Spleen (tissue), 11 donors: Measurements from ENCODE around the gene RAB12. TPM values are rescaled to one million over a fixed set of nuclear protein-coding genes. Genes with fewer than 3 reads are reported as not detected.
"Not testable (repeated sequence)": the region's sequence is repeated elsewhere in the genome, so short reads cannot be mapped to it uniquely, and the experiment has no call there.

Experiments used
- DNase-seq: peaks from one replicate; pipeline ENCODE4 v3.0.0-alpha.2; 2020
- H3K27ac ChIP-seq, 8 donors: fragments of 200-600 bp; sonication (generic) in 7 of 8; 1 replicate in 4 of 8; 2 replicates in 4 of 8; pipeline versions ENCODE4 v1.5.0 to v1.8.0; 2016 to 2021; ENCODE audit warnings: inconsistent platforms in 4 of 8, mild to moderate bottlenecking in 4 of 8, moderate library complexity in 1 of 8
- H3K27me3 ChIP-seq, 7 donors: fragments of 200-600 bp; sonication (generic) in 6 of 7; replicated peaks in 1 of 7; 1 replicate in 4 of 7; 2 replicates in 3 of 7; pipeline versions ENCODE4 v1.5.0 to v1.8.0; 2016 to 2021; ENCODE audit warnings: inconsistent platforms in 3 of 7, mild to moderate bottlenecking in 1 of 7
- H3K36me3 ChIP-seq, 6 donors: fragments of 200-600 bp; sonication (generic) in 5 of 6; 1 replicate in 4 of 6; 2 replicates in 2 of 6; pipeline versions ENCODE4 v1.5.0 to v1.8.0; 2016 to 2021; ENCODE audit warnings: inconsistent platforms in 2 of 6
- H3K4me1 ChIP-seq, 6 donors: fragments of 200-600 bp; sonication (generic) in 5 of 6; 1 replicate in 3 of 6; 2 replicates in 3 of 6; pipeline versions ENCODE4 v1.5.0 to v1.8.0; 2016 to 2021; ENCODE audit warnings: inconsistent platforms in 3 of 6
- H3K4me3 ChIP-seq, 8 donors: fragments of 200-600 bp; sonication (generic) in 7 of 8; 1 replicate in 4 of 8; 2 replicates in 4 of 8; pipeline versions ENCODE4 v1.5.0 to v1.8.0; 2016 to 2021; ENCODE audit warnings: inconsistent platforms in 4 of 8, mild to moderate bottlenecking in 4 of 8, moderate library complexity in 2 of 8
- H3K9me3 ChIP-seq, 8 donors: fragments of 200-600 bp; sonication (generic) in 7 of 8; 1 replicate in 4 of 8; 2 replicates in 4 of 8; pipeline versions ENCODE4 v1.5.0 to v1.8.0; 2016 to 2021; ENCODE audit warnings: inconsistent platforms in 4 of 8
- POLR2A ChIP-seq, 3 donors: fragments of 450-650 bp; IDR thresholded peaks; one replicate each; pipeline ENCODE4 v1.5.1; 2017; ENCODE audit warnings: antibody characterized with exemption in 3 of 3, mild to moderate bottlenecking in 1 of 3
- POLR2AphosphoS5 ChIP-seq, 3 donors: sonication (generic); formaldehyde crosslinking; IDR thresholded peaks; one replicate each; pipeline ENCODE4 v1.5.1; 2017; ENCODE audit warnings: antibody characterized with exemption in 3 of 3
- WGBS, 5 donors: extraction: QIAGEN DNeasy Blood & Tissue Kit in 3 of 5; methylation state at CpG; one replicate each; pipeline versions ENCODE4 v1.1.5 to v1.1.7; 2013 to 2018; 5-methylcytosine and 5-hydroxymethylcytosine counted together
- intact Hi-C: fragments of 100-400 bp; cut with DNase I; formaldehyde crosslinking; loops from one replicate; pipeline ENCODE4 v1.15.0; 2023; ENCODE audit warnings: low total_unique reads
- polyA plus RNA-seq, 3 donors: library from polyadenylated mRNA; stranded (reverse); fragments of 200-250 nt; gene quantifications; one replicate each; pipeline ENCODE4 v1.2.1, GENCODE V29; 2013
- total RNA-seq, 7 donors: library from RNA; depleted of rRNA in 3 of 7; stranded (reverse); fragments of >200 nt in 3 of 7; fragmentation: NEBNext Ultra II Directional in 4 of 7; extraction: Animal tissue kit (Norgen Biotek cat#: 25700) in 4 of 7; gene quantifications; one replicate each; pipeline versions ENCODE4 v1.1.0 to v1.2.1, GENCODE V29; 2016 to 2021
- TF ChIP-seq, protein P1 (sequence below), 11 experiments: fragments of 200-600 bp in 7 of 11; fragments of 450-650 bp in 4 of 11; sonication (generic) in 4 of 11; IDR thresholded peaks in 8 of 11; conservative IDR thresholded peaks in 3 of 11; 1 replicate in 7 of 11; 2 replicates in 4 of 11; pipeline versions ENCODE4 v1.4.0 to v1.8.0; 2016 to 2021; ENCODE audit warnings: antibody characterized with exemption in 11 of 11, inconsistent platforms in 4 of 11, mild to moderate bottlenecking in 1 of 11
- donor health status: healthy with polysubstance abuse.
- donor health status: DM: no; HTN: no; CAD: no; lungs with moderate emphysema.
- donor health status: DM: no; HTN: no; CAD: no.
- donor health status: Bipolar disorder and iron deficiency.
- donor health status: healthy.
- donor health status: DM: no; HTN: no; CAD: no.
- donor health status: DM: yes; HTN: yes; CAD: no.

RAB12 gene
- total and polyA plus RNA-seq, 10 donors = 26.0 to 56.5 (median 41.3) TPM

DNA sequence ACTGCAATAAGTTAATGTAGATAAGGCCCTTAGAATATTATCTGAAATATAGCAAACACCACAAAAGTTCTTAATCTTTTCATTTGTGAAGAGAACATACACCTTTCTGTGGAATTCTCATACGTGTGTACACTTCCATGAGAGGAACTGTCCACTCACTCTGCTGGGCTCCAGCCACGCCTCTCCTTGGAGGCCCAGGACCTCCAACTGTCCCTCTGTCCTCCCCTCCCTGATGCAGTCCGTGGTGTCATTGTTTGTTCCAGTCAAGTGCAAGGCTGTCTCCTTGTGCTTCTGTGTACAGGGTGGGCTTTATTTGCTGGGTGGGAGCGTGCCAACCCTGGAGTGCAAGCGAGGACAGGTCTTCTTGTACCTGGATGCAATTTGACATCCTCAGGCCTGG lies 8.7 kb downstream of the RAB12 start:
- TF ChIP-seq POLR2AphosphoS5 (IDR thresholded peaks at IDR 0.05) (no peak), POLR2A (IDR thresholded peaks at IDR 0.05) (no peak)
- TF ChIP-seq, protein P1, sequence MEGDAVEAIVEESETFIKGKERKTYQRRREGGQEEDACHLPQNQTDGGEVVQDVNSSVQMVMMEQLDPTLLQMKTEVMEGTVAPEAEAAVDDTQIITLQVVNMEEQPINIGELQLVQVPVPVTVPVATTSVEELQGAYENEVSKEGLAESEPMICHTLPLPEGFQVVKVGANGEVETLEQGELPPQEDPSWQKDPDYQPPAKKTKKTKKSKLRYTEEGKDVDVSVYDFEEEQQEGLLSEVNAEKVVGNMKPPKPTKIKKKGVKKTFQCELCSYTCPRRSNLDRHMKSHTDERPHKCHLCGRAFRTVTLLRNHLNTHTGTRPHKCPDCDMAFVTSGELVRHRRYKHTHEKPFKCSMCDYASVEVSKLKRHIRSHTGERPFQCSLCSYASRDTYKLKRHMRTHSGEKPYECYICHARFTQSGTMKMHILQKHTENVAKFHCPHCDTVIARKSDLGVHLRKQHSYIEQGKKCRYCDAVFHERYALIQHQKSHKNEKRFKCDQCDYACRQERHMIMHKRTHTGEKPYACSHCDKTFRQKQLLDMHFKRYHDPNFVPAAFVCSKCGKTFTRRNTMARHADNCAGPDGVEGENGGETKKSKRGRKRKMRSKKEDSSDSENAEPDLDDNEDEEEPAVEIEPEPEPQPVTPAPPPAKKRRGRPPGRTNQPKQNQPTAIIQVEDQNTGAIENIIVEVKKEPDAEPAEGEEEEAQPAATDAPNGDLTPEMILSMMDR (IDR thresholded peaks at IDR 0.05 in 8 of 11, conservative IDR thresholded peaks at IDR 0.05 in 3 of 11) = no peak
- no peak for DNase-seq
- peaks cover 8 to 100% (median 69%) of the 10 kb centered on the region in 6 donors for H3K4me1 ChIP-seq
- no peak overlapping the region for H3K27ac ChIP-seq
- WGBS, 5 donors = 87 to 92% (median 90%) methylated on average over 5 of the region's 5 CpGs
- H3K4me3 ChIP-seq = no peak overlapping the region
- intact Hi-C loops = no loop called here
- H3K36me3 ChIP-seq = peaks cover 0 to 24% (median 0%) of the 10 kb centered on the region in 6 donors
- H3K9me3 ChIP-seq = peaks cover 0 to 14% (median 7%) of the 10 kb centered on the region in 8 donors
- H3K27me3 ChIP-seq = no peaks in the 10 kb centered on the region

DNA sequence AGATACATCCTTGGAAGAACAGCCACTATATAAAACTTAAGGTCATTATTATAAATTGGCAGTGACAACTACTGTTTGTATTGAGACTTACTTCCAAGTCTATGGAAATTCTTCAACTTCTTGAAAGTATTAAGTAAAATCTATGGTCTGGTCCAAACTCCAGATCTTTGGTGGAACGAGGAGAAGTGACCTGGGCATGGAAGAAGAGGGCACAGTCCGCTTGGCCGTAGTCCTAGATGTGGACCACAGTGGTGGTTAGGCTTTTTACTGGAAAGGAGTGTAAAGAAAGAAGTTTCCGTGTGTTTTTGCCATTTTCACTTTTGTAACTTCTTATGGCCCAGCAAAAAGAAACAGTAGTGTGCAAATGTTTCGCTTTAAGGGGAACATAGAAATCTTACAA lies 9.8 kb downstream of the RAB12 start:
- peaks cover 13 to 100% (median 70%) of the 10 kb centered on the region in 6 donors for H3K4me1 ChIP-seq
- no peaks in the 10 kb centered on the region for H3K27me3 ChIP-seq
- H3K4me3 ChIP-seq = no peak overlapping the region
- peaks cover 0 to 14% (median 7%) of the 10 kb centered on the region in 8 donors for H3K9me3 ChIP-seq
- peaks cover 0 to 24% (median 0%) of the 10 kb centered on the region in 6 donors for H3K36me3 ChIP-seq
- WGBS, 5 donors = 77 to 95% (median 93%) methylated on average over 5 of the region's 5 CpGs
- intact Hi-C loops = no loop called here
- H3K27ac ChIP-seq = no peak overlapping the region
- DNase-seq = no peak
- TF ChIP-seq POLR2AphosphoS5 (IDR thresholded peaks at IDR 0.05) (no peak), POLR2A (IDR thresholded peaks at IDR 0.05) (no peak)
- TF ChIP-seq, protein P1 (IDR thresholded peaks at IDR 0.05 in 8 of 11, conservative IDR thresholded peaks at IDR 0.05 in 3 of 11) = no peak

DNA sequence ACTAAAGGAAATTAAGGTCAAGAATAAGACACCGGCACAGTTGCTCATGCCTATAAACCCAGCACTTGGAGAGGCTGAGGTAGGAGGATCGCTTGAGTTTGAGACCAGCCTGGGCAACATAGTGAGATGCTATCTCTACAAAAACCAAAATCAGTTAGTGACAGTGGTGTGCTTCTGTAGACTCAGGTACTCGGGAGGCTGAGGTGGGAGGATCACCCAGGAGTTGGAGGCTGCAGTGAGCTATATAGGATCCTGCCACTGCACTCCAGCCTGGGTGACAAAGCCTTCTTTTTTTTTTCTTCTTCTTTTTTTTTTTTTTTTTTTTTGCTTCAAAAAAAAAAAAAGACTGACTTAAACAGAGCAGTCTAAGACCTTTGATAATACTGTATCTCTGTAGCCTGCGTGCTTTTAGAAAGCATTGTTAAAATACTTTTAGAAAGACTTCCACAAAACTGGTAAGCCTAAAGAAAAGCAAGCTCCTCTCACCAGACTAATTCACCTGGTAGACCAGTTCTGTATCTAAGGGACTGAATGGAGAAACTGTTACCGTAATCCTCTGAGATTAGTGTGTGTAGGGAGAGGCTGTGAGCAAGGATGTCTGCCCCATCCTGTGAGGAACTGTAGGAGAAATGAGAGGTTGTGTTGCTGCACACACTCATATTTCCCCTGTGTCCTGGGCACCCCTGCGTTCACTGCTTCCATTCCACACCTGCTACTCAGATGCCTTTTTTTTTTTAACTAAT lies 10.8 kb downstream of the RAB12 start:
- no peak overlapping the region for H3K4me3 ChIP-seq
- H3K27me3 ChIP-seq = no peaks in the 10 kb centered on the region
- intact Hi-C loops = no loop called here
- H3K27ac ChIP-seq = peak overlapping the region in 2 of 8 donors; percentile 15 to 21
- 89 to 96% (median 91%) methylated on average over 6 of the region's 6 CpGs for WGBS, 5 donors
- DNase-seq = no peak
- no peak for TF ChIP-seq POLR2AphosphoS5 (IDR thresholded peaks at IDR 0.05)
- TF ChIP-seq, protein P1 (IDR thresholded peaks at IDR 0.05 in 8 of 11, conservative IDR thresholded peaks at IDR 0.05 in 3 of 11) = no peak
- no peak for TF ChIP-seq POLR2A (IDR thresholded peaks at IDR 0.05)
- H3K9me3 ChIP-seq = peaks cover 0 to 14% (median 7%) of the 10 kb centered on the region in 8 donors
- peaks cover 0 to 24% (median under 1%) of the 10 kb centered on the region in 6 donors for H3K36me3 ChIP-seq
- peaks cover 14 to 100% (median 67%) of the 10 kb centered on the region in 6 donors for H3K4me1 ChIP-seq

DNA sequence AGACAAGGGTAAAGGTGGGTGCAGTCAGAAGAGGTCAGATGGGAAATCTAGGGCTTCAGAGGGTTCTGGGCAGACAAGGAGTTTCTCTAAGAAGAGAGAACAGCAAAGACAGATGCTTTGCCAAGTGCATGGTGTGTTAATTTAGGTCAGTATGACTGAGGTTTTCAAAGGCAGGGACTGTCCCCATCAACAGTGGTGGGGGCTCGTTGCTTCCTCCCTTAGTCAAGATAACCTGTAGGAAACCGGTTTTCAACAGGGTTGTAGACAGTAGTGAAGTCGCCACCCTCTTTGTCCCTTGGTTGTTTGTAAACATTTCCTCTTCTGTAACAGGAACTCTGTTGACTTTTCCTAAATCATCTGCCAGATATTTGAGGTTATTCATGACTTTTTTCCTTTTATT lies 11.6 kb downstream of the RAB12 start:
- 25 to 44% (median 40%) methylated on average over 3 of the region's 3 CpGs for WGBS, 5 donors
- intact Hi-C loops = no loop called here
- Histone ChIP-seq H3K4me3 (no peak overlapping the region), H3K36me3 (peaks cover 0 to 30% (median 9%) of the 10 kb centered on the region in 6 donors), H3K4me1 (peaks cover 14 to 93% (median 58%) of the 10 kb centered on the region in 6 donors), H3K9me3 (peaks cover 0 to 14% (median 7%) of the 10 kb centered on the region in 8 donors), H3K27ac (peak overlapping the region in 4 of 8 donors; percentile 14 to 34 (median 18)), H3K27me3 (no peaks in the 10 kb centered on the region)
- no peak for DNase-seq
- TF ChIP-seq, protein P1 (IDR thresholded peaks at IDR 0.05 in 8 of 11, conservative IDR thresholded peaks at IDR 0.05 in 3 of 11) = no peak
- TF ChIP-seq POLR2A (IDR thresholded peaks at IDR 0.05) (no peak), POLR2AphosphoS5 (IDR thresholded peaks at IDR 0.05) (no peak)

DNA sequence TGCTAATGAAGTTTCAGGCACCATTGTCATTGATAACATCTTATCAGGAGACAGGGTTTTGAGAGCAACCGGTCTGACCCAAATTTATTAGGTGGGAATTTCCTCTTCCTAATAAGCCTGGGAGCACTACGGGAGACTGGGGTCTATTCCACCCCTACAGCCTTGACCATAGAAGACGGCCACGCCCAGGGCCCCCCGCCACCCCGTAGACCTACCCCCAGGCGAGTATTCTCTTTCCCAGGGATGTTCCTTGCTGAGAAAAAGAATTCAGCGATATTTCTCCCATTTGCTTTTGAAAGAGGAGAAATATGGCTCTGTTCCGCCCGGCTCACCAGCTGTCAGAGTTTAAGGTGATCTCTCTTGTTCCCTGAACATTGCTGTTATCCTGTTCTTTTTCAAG lies 13.4 kb downstream of the RAB12 start:
- Histone ChIP-seq H3K4me1 (peaks cover 14 to 75% (median 52%) of the 10 kb centered on the region in 6 donors), H3K9me3 (peaks cover 0 to 14% (median 7%) of the 10 kb centered on the region in 8 donors), H3K27ac (peak overlapping the region in 4 of 8 donors; percentile 68 to 83 (median 79)), H3K36me3 (peaks cover 0 to 45% (median 24%) of the 10 kb centered on the region in 6 donors)
- DNase-seq, intact Hi-C loops, H3K27me3 ChIP-seq, H3K4me3 ChIP-seq: not testable (repeated sequence)
- 93 to 97% (median 95%) methylated on average over 10 of the region's 10 CpGs for WGBS, 5 donors
